Limb (tissue), 2 donors: ENCODE results near the gene KDM5B.
A peak's percentile ranks its signal among the peaks of the same experiment; 100 is the strongest.

Source experiments
- DNase-seq, 2 donors: peaks; one replicate each; pipeline ENCODE4 v3.0.0-alpha.2; 2016; ENCODE audit errors: extremely low spot score in 2 of 2

KDM5B gene

GRCh38 chr1:202713110-202713509 lies 95.1 kb downstream of the KDM5B start:
- DNase-seq: no peak

- DNase-seq: no peak
Measured at GRCh38 chr1:202711949-202712635, 96.1 kb downstream of the KDM5B start.

DNA sequence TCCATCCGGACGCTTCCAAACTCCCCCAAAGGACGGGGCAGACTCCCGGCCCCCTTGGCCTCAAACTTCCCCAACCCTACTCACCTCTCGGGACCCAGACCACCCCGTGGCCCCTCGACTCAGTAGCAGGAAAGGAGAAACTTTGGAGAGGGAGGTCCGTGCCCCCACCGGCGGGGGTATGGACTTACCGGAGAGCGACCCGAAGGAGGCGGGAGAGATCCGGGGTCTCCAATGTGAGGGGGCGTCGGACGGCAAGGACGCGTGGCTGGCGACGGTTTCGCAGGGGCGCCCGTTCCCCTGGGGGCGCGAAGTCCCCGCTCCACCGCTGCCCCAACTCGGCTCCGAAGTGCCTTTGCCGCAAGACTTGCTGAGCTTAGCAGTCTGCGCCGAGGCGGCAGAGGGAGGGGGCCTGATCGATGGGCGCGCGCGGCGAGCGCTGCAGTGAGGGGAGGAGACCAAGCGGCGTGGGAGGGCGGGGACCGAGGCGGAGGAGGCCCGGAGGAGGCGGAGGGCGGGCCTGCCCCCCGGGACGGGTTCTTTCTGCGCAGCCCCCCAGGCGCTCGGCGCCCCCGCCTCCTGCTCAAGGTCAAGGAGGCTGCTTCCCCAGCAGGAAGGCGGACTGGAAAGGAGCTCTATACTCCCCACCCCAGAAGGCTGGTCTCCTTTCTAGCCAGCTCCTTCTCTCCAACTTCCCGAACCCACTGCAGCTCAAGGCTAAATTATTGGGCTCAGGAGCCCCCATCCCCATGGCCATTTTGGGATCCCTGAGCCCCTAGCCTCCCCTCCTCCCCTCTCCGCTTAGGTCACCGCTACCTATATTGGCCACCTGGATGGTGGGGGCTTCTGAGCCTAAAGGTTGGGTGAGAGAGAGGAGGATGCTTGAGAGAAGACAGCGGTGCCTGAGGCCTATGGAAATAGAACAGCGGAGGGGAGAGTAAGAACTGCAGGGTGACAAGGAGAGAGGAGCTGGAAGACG lies 97.9 kb downstream of the KDM5B start, which contains the start of gene SYT2:
SYT2 (minus strand) TSS at position 385 of the 976 bp plus-strand sequence. CDS start 104,682 bp downstream, outside the sequence.
- peak; percentile 32 to 81 for DNase-seq

- peak in 1 of 2 donors; percentile 41 for DNase-seq
Measured at GRCh38 chr1:202709276-202710041, 98.8 kb downstream of the KDM5B start.

GRCh38 chr1:202708456-202709275 lies 99.6 kb downstream of the KDM5B start:
- DNase-seq: no peak

- DNase-seq: no peak
Measured at GRCh38 chr1:202706851-202707250, 101.4 kb downstream of the KDM5B start.

DNA sequence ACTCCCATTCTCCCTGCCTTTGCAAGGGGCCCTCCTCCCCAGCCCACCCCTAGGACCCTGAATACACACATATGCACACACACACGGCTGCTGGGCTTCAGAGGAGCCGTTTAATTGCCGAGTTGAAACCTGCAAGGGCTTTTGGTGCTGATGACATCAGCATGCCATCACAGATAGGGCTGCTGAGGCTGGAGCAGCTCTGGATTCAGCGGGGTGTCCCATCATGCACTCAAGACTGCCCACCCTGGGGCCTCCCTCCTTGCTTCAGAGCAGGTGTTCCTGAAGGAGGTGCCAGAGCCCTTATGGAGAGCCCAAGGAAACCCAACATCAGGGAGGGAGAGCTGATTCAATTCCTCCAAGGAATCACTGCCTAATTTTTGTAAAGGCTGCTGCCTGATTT lies 103.6 kb downstream of the KDM5B start:
- DNase-seq: no peak

DNA sequence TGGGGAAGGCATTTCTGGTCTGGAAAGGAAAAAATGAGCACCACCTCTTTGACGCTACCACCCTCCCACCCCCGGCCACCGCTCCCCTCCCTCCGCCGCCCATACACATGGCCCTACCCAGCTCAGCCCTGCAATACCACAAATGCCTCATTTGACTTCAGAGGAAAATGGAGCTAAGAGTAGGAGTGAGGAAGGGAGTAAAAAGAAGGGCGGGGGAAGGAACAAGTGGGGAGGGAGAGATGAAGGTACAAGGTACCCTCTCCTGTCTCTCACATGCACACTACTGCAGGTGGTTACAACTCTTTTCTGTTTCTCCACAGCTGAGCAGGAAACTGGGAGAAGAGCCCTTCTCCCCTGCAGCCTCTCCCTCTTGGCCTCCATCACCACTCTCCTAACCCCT lies 105.0 kb downstream of the KDM5B start:
- no peak for DNase-seq

GRCh38 chr1:202702088-202702487 lies 106.1 kb downstream of the KDM5B start:
- no peak for DNase-seq

DNA sequence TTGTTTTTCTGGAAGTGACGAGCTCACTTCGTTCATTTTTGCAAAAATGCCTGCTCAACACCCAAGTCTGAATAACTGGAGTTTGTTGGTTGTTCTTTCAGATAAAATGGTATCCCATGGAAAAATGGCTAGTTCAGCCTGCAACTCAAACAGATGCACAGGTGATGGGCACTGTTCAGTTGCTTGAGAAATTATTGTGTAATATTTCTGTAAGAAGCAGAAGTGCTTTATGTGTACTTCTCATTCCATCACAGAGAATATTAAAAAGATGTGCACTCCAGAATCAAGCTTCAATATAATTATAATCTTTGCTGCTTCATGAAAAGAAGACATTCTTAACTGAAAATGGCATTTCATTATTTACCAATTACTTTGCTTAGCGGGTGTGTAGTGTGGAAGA lies 107.0 kb downstream of the KDM5B start:
- DNase-seq: no peak

GRCh38 chr1:202700061-202700460 lies 108.2 kb downstream of the KDM5B start:
- DNase-seq: no peak

GRCh38 chr1:202698276-202698675 lies 109.9 kb downstream of the KDM5B start:
- no peak for DNase-seq

- no peak for DNase-seq
Measured at GRCh38 chr1:202697038-202697437, 111.2 kb downstream of the KDM5B start.

GRCh38 chr1:202694314-202694713 lies 113.9 kb downstream of the KDM5B start:
- DNase-seq: no peak

DNA sequence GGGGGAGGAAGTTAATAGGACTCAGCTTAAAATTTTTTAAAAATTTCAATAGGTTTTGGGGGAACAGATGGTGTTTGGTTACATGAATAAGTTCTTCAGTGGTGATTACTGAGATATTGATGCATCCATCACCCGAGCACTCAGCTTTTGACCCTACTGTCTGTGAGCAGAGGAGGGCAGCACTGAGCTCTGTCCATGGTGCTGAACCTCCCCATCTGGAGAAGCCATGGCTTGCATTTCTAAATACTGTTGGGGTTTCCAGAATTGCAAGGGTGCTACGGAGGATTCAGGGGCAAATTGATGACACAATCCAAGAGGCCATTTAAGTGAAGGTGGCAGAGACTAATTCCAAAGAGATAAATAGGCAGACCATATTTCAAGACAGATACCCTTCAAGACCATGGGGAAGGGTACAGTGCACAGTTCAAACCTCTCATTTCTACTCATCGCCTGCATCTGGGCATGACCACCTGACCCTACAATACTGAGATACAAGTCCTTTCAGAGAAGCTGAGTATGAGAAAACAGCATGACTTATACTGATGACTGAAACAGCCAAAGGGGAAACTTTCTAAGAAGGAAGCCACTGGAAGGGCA lies 115.2 kb downstream of the KDM5B start:
- peak; percentile 66 to 80 for DNase-seq

GRCh38 chr1:202691816-202692215 lies 116.4 kb downstream of the KDM5B start:
- DNase-seq: no peak

DNA sequence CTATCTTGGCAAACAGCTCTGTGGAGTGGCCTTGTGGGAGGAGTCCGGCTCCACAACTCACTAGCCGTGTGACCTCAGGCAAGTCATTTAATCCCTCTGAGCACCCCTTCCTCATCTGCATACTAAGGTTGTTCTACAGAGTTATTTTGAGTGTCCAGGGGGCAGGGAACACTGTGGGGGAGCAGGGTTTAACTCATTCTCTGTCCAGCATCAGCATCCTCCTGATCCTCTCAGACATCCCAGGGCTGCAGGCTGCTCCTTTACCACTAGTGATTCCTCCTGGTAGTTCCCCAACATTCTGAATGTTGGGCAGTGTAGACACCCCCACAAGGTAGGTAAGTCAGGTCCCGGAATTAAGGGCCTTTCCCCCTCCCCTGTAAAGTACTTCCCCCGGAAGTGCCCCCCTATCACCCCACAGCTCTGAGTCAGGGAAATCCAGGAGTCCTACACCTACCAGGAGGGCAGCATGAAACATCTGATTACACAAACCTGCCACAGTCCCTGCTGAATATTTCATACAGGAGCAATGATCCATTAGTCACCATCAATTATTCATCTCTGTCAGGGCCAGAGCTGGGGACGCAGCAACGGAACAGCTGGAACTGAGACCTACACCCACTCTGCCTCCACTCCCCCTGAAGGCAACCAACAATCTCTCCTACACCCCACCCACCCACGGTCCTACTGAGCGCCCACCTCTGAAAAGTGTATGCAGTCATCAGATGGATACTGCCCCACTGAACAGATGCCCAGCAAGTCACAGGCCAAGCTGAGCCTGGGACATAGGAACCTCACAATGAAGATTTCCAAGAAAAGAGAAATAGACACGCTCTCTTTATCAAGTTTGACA lies 118.5 kb downstream of the KDM5B start:
- DNase-seq: no peak

DNA sequence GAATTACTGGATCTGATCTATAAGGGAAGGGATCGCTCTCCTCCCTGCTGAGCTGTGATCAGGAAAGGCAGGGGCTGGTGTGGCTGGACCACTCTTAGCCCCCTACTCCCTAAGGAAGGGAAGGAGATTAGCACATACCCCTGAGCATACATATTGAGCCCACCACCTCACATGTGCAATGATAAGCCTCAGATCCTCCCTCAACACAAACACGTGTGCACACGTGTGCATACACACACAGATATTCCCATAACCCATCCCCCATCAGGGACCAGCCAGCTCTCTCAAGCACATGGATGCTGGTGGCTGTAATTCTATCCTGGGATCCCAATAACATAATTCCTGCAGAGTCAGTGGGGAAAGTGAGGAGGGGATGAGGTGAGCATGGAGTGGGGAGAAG lies 119.1 kb downstream of the KDM5B start:
- DNase-seq: no peak

GRCh38 chr1:202688401-202688800 lies 119.8 kb downstream of the KDM5B start:
- no peak for DNase-seq
